ENCODE results near the gene DNAJC17. TPM values are rescaled to one million over a fixed set of nuclear protein-coding genes. Genes with fewer than 3 reads are reported as not detected.

Gene DNAJC17
- total and polyA plus RNA-seq, 2 of the 13 experiments (the other 11 are each of a cell fraction or from before 2014, with no cell fraction given) = 22.2 to 26.5 TPM

DNA sequence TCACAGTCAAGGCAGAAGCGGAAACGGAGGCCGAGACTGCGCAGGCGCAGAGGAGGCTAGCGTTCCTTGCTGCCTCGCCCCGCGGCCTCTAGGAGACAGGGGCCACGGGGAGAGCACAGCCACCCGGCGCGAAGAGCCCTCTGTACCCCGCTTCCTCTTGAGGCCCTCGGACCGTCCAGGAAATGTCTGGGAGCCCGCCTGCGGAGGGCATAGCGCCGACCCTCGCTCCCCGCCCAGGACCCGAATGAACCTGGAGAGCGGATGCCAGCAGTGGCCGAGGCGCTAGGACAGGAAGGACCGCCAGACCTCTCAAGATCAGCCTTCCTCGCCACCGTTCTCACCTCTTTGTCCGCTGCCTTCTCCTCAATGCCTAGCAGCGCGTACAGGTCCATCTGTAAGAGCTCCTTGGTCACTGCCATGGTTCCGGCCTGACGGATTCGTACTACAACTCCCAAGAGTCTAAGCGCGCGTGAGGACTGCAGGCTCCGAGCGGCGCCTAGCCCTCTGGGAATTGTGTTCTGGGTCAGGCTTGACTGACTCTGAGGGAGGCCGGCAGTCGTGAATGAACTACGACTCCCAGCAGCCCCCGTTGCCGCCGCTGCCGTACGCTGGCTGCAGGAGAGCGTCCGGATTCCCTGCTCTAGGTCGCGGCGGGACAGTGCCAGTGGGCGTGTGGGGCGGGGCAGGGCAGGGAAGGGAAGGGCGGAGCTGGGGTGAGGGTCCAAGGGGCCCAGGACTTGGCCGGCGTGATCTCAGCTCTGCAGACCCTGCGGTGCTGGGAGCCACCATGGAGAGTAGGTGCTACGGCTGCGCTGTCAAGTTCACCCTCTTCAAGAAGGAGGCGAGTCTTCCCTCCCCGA lies at the start of gene DNAJC17, which contains the start of gene ZFYVE19 (continued):
- peak; percentile 63; the same call in 1 of the 2 replicates for TF ChIP-seq YEATS2 (CRISPR knock-in tag; IDR thresholded peaks at IDR 0.05; ENCODE audit: borderline replicate concordance)
- no peak for TF ChIP-seq ZNF12 (CRISPR knock-in tag; IDR thresholded peaks at IDR 0.05)
- no peak for TF ChIP-seq MAZ (IDR thresholded peaks at IDR 0.05; ENCODE audit: borderline replicate concordance, low read depth, low read length)
- TF ChIP-seq MAZ (CRISPR knock-in tag; IDR thresholded peaks at IDR 0.05; ENCODE audit: low read depth) = peak; percentile 59; the same call in 1 of the 2 replicates
- TF ChIP-seq ZFP90 (CRISPR knock-in tag; IDR thresholded peaks at IDR 0.05; ENCODE audit: borderline replicate concordance) = peak; percentile 48; the same call in 1 of the 2 replicates
- TF ChIP-seq ZSCAN20 (CRISPR knock-in tag; IDR thresholded peaks at IDR 0.05; ENCODE audit: borderline replicate concordance) = no peak
- peak; percentile 81; the same call in 1 of the 2 replicates for TF ChIP-seq ZNF598 (CRISPR knock-in tag; IDR thresholded peaks at IDR 0.05; ENCODE audit: borderline replicate concordance)
- peak; percentile 84 for TF ChIP-seq SNAPC4 (CRISPR knock-in tag; IDR thresholded peaks at IDR 0.05)
- peak; percentile 53 for TF ChIP-seq NFYB (CRISPR knock-in tag; IDR thresholded peaks at IDR 0.05)
- TF ChIP-seq BCL6 (CRISPR knock-in tag; IDR thresholded peaks at IDR 0.05) = no peak; the same call in 1 of the 2 replicates
- TF ChIP-seq ZNF710 (CRISPR knock-in tag; IDR thresholded peaks at IDR 0.05; ENCODE audit: borderline replicate concordance) = no peak
- 0 out of 2 replicates have a peak, but pooled peaks have one; percentile 22 for TF ChIP-seq ZNF556 (CRISPR knock-in tag; IDR thresholded peaks at IDR 0.05; ENCODE audit: borderline replicate concordance)
- TF ChIP-seq U2AF1 (optimal IDR thresholded peaks at IDR 0.05; ENCODE audit: low read depth, low read length) = no peak
- TF ChIP-seq HCFC1 (IDR thresholded peaks at IDR 0.05; ENCODE audit: low read depth, low read length) = peak; percentile 95
- no peak for TF ChIP-seq XBP1 (CRISPR knock-in tag; IDR thresholded peaks at IDR 0.05)
- TF ChIP-seq ZFP41 (CRISPR knock-in tag; IDR thresholded peaks at IDR 0.05; ENCODE audit: borderline replicate concordance) = no peak
- no peak; the same call in 1 of the 2 replicates for TF ChIP-seq ZBTB38 (CRISPR knock-in tag; IDR thresholded peaks at IDR 0.05)
- no peak; the same call in 1 of the 2 replicates for TF ChIP-seq SAFB2 (CRISPR knock-in tag; IDR thresholded peaks at IDR 0.05; ENCODE audit: borderline replicate concordance, low read depth)
- no peak for TF ChIP-seq EHMT2 (IDR thresholded peaks at IDR 0.05; ENCODE audit: borderline replicate concordance, low read depth, low read length)
- TF ChIP-seq ZNF891 (CRISPR knock-in tag; IDR thresholded peaks at IDR 0.05) = peak; percentile 38

Measured in HepG2 (cell line).